D341Med (cell line): Measurements from ENCODE around the gene FGF18.

Source experiments
- DNase-seq: peaks from one replicate; pipeline ENCODE4 v3.0.0; 2012; ENCODE audit warnings: low spot score

Gene FGF18

GRCh38 chr5:171442287-171443042 lies 23.0 kb downstream of the FGF18 start:
- DNase-seq = no peak

DNA sequence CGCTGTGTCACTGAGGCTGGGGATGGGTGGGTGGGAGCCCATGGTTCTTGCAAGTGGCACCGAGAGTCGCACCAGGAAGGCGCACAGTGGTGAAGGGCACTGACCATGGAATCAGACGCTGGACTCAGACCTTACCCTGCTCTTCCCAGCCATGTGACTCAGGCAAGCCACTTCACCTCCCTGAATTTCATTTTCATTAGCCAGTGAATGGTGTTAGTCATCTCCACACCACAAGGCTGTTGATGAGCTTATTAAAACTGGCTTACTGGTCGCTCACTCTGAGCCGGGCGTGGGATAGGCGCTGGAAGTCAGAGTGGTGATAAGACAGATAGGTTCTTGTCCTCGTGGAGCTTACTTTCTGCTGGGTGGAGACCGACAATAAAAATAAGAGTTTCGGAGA lies 25.1 kb downstream of the FGF18 start:
- no peak for DNase-seq

DNA sequence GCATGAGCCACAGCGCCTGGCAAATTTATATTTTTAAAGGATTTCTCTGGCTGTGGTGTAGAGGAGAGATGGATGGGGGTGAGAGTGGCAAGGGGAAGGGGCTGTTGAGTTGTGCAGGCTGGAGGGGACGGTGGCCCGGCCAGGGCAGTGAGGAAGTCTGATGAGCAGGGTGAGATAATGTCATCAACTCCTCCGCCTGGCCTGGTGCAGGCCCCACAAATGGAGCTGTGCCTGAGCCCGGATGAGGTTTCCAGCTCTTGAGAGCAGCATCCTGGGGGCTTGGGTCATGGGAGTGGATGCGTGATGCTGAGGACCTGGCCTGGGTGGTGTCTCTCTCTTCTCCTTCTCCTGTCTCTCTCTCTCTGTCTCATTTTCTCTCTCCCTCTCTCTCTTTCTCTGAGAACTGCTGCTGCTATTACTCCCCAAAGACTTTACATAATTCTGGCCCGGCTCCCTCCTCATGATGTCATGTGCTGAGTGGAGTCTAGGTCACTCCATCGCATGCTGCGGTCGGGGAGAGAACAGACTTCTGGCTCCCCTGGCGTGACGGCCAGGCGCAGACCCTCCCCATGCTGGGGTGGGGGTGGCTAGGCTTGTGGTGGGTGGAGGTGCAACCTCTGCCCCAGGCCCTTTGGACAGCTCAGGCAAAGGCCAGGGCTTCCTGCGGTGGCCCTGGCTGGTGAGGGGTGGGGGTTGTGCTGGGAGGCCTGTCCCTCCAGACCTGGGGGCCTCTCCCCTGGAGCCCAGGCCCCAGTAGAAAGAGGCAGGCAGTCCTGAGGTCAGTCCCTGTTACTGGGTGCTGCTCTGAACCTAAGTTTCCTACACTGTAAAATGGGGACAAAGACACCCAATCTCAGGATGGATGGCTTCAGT lies 26.4 kb downstream of the FGF18 start:
- DNase-seq = no peak

DNA sequence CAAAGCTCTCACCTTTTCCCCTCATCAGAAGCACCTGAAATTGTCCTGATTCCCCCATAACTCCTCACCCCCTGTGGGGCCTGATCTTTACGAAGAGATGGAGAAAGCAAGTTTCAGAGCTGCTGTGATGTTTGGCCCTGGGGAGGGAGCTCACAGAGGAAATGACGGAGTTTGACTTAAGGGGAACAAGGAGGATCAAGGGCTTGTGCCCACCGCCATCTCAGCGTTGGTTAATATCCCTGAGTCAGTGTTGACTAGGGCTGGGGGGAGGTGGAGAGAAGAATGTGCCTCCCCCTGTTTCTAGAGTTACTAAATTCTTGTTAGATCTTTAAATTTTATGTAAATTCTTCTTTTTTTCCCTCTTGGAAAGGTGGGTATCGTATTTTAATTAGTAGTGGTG lies 27.8 kb downstream of the FGF18 start:
- no peak for DNase-seq

- DNase-seq = no peak
Observed at GRCh38 chr5:171449426-171449825, 30.0 kb downstream of the FGF18 start.

DNA sequence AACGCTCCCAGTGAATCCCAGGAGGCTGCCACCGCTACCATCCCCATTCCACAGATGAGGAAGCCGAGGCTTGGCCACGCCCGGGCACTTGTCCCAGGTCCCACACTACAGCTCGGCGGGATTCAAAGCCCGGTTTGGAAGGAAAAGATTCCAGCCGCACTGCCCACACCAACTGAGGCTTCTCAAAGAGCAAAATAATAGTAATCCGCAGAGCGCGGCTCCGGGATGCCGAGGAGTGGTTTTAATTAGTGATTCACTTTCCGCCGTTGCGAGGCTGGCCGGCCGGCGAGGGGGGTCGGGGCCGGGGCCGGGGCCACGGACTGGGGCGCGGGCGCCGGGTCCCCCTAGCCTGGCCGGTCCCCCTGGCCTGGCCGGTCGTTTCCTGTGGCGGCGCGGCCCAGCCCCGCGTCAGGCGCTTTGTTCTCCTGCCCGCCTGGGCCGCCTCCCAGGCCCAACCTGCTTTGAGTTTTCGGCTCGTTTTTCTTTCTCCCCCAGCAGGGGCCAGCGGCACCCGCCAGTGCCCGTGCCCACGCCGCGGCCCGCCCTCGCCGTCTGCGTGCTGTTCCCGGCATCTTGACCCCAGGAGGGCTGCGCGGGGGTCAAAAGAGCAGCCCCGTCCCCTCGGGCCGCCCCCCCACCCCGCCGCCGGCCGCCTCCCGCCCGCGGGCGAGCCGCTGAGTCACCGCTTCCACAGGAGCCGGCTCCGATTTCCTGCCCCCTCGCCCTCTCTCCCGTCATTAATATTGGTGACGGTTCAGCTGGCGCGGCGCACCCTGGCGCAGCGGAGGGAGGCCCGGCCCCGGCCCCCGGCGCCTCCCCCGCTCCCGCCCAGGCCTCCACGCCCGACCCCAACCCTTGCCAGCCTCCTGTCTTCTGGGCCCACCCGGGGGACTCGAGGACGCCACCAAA lies 31.2 kb downstream of the FGF18 start:
- no peak for DNase-seq

GRCh38 chr5:171451421-171451820 lies 32.0 kb downstream of the FGF18 start:
- no peak for DNase-seq

- no peak for DNase-seq
Observed at GRCh38 chr5:171453056-171453725, 33.7 kb downstream of the FGF18 start.

DNA sequence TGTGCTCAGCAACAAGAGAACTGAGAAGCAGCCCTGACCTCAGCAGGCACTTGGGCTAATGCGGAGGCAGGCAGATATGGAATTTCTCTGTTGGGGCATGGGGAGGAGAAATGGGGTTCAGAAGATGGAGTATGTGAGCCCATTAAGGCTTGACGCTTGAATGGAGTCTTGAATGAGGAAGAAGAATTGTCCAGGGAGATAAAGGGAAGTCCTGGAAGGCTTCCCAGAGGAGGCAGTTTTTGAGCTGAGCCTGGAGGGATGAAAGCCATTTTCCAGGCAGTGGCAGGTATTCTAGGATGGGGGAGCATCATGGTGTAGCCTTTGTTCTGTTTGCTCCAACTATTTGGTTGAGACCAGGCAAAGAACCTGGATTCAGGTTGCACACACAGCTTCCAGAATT lies 34.5 kb downstream of the FGF18 start:
- DNase-seq = no peak

DNA sequence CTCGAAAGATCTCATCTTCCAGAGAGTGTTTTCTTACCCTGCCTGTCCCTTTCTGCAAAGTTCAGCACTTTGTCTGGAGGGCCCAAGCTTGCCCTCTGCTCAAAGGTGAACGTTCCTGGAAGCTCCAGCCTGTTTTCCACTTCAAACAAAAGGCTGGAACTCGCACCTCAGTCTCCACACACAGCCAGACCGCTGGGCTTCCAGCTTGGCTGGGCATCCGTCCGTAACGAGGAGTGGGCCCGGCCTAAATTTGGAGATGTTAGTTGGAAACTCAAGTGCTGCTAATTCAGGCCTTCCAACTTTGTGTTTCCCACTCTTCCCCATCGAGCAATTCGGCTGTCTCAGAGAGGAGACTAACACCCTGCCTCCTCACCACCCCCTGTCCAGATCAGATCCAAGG lies 35.1 kb downstream of the FGF18 start:
- no peak for DNase-seq

GRCh38 chr5:171455522-171455921 lies 36.1 kb downstream of the FGF18 start:
- DNase-seq = no peak

DNA sequence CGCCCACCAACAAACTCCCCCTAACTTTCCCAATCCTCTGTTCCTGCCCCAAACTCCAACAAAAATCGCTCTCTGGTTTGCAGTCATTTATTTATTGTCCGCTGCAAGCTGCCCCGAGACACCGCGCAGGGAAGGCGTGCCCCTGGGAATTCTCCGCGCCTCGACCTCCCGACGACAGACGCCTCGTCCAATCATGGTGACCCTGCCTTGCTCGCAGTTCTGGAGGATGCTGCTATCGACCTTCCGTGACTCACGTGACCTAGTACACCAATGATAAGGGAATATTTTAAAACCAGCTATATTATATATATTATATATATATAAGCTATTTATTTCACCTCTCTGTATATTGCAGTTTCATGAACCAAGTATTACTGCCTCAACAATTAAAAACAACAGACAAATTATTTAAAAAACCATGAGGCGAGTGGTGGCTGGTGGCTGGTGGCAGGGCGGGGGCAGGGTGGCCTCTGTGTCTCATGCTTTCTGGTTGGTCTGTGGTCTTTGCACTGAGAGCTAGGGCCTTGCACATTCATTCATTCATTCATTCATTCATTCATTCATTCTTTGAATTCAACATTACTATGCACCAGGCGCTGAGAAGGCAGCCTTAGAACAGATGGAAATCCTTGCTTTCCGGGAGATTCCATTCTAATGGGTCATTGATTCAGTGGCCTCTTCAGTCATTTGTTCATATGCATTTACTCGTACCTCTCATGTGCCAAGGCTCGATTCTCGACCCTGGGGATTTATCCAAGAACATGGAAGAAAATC lies 37.9 kb downstream of the FGF18 start:
- DNase-seq = no peak

- DNase-seq = no peak
Observed at GRCh38 chr5:171459839-171460238, 40.4 kb downstream of the FGF18 start.

GRCh38 chr5:171462136-171462927 lies 42.9 kb downstream of the FGF18 start:
- no peak for DNase-seq

- no peak for DNase-seq
Observed at GRCh38 chr5:171462928-171463861, 43.7 kb downstream of the FGF18 start.

- DNase-seq = no peak
Observed at GRCh38 chr5:171463862-171464229, 44.4 kb downstream of the FGF18 start.

GRCh38 chr5:171464829-171465228 lies 45.4 kb downstream of the FGF18 start:
- DNase-seq = no peak

- no peak for DNase-seq
Observed at GRCh38 chr5:171467107-171467506, 47.7 kb downstream of the FGF18 start.

DNA sequence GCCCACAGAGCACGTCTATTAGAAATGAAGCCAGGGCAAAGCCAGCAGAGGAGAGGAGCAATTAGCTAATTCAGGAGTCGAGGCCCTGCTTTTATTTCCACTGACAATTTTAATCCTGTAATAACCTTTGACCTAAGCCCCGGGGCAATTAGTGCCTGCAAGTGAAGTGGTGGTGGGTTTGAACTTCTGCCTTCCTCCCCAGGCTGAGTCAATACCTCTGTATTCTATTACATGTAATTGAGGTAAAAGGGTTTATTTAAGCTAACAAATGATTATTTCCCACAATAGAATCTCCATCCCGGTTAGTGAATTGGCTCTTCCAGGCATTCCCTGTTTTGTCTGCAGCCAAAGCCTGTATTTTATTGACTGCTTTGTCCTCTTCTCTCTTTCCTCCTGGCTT lies 49.9 kb downstream of the FGF18 start:
- no peak for DNase-seq
